Superior temporal gyrus (tissue), 1 donor: ENCODE results near the gene TMEM130.
A peak's percentile ranks its signal among the peaks of the same experiment; 100 is the strongest.

Experiments used
- DNase-seq: peaks from one replicate; pipeline ENCODE4 v3.0.0-alpha.2; 2016; ENCODE audit errors: extremely low spot score

Gene TMEM130

GRCh38 chr7:98841179-98841997 lies 28.4 kb downstream of the TMEM130 start:
- peak; percentile 83 for DNase-seq

- DNase-seq: no peak
These were observed 29.1 kb downstream of the TMEM130 start for GRCh38 chr7:98840722-98841121.

GRCh38 chr7:98840096-98840495 lies 29.7 kb downstream of the TMEM130 start:
- DNase-seq: no peak

GRCh38 chr7:98837630-98837972 lies 32.2 kb downstream of the TMEM130 start:
- DNase-seq: no peak

- peak; percentile 17 for DNase-seq
These were observed 32.8 kb downstream of the TMEM130 start for GRCh38 chr7:98836811-98837629.

GRCh38 chr7:98834949-98835348 lies 34.9 kb downstream of the TMEM130 start:
- DNase-seq: no peak

GRCh38 chr7:98833022-98833421 lies 36.8 kb downstream of the TMEM130 start:
- DNase-seq: no peak

- no peak for DNase-seq
These were observed 38.1 kb downstream of the TMEM130 start for GRCh38 chr7:98831641-98832221.

GRCh38 chr7:98830972-98831548 lies 38.8 kb downstream of the TMEM130 start:
- DNase-seq: no peak

- no peak for DNase-seq
These were observed 41.4 kb downstream of the TMEM130 start for GRCh38 chr7:98828368-98828767.

GRCh38 chr7:98827258-98827657 lies 42.6 kb downstream of the TMEM130 start:
- no peak for DNase-seq

GRCh38 chr7:98826811-98827231 lies 43.0 kb downstream of the TMEM130 start:
- DNase-seq: peak; percentile 51

GRCh38 chr7:98826387-98826786 lies 43.4 kb downstream of the TMEM130 start:
- peak; percentile 57 for DNase-seq

- DNase-seq: no peak
These were observed 46.6 kb downstream of the TMEM130 start for GRCh38 chr7:98823226-98823625.

GRCh38 chr7:98821348-98821747 lies 48.5 kb downstream of the TMEM130 start:
- no peak for DNase-seq

- DNase-seq: no peak
These were observed 52.7 kb downstream of the TMEM130 start for GRCh38 chr7:98816967-98817710.

- no peak for DNase-seq
These were observed 53.6 kb downstream of the TMEM130 start for GRCh38 chr7:98816241-98816640.

- DNase-seq: no peak
These were observed 54.5 kb downstream of the TMEM130 start for GRCh38 chr7:98815313-98815712.

- no peak for DNase-seq
These were observed 58.5 kb downstream of the TMEM130 start for GRCh38 chr7:98811299-98811698.

GRCh38 chr7:98810153-98810802 lies 59.5 kb downstream of the TMEM130 start:
- DNase-seq: peak; percentile 12
